GM19328 (cell line): Measurements from ENCODE around the gene UBE3B.
"Not testable (repeated sequence)": the region's sequence is repeated elsewhere in the genome, so short reads cannot be mapped to it uniquely, and the experiment has no call there.

ENCODE experiments used
- ATAC-seq: cut with Tn5 transposase; IDR thresholded peaks from one replicate; pipeline ENCODE4 v1.9.1; 2021; ENCODE audit warnings: mild to moderate bottlenecking, moderate library complexity; ENCODE audit not compliant: unreplicated experiment

Gene UBE3B

GRCh38 chr12:109473526-109474270, 3.7 kb upstream of the UBE3B start:
- not testable (repeated sequence) for ATAC-seq

GRCh38 chr12:109475121-109475520, 2.3 kb upstream of the UBE3B start:
- no peak for ATAC-seq

GRCh38 chr12:109475993-109476806, 1.2 kb upstream of the UBE3B start:
- no peak for ATAC-seq

GRCh38 chr12:109476807-109477184, 638 bp upstream of the UBE3B start:
- ATAC-seq, result no peak

DNA sequence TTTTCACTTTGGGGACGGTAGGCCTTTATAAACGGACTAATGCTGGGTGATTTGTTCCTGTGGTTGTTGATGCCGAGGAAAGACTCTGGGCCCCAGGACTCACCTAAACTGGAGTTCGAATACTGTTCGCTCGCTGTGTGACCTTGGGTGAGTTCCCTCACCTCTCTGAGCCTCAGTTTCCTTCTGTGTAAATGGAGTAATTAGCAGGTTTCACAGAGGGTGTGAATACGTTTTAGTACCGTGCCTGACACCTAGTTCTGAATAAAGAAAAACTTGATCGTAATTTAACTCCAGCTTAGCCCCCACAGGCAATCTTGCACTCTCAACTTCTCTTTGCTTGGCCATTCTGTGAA, 505 bp downstream of the UBE3B start:
- no peak for ATAC-seq

- no peak for ATAC-seq
Measured at GRCh38 chr12:109479761-109480160, 2.3 kb downstream of the UBE3B start.

DNA sequence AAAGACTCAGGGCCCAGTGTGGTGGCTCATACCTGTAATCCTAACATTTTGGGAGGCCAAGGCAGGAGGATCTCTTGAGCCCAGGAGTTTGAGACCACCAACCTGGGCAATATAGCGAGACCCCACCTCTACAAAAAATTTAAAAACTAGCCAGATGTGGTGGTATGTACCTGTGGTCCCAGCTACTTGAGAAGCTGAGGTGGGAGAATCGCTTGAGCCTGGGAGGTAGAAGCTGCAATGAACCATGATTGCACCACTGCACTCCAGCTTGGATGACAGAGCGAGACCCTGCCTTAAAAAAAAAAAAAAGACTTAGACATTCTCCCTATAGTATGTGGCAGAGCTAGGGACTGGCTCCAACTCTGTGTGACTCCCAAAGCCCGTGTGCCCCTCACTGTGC, 2.9 kb downstream of the UBE3B start:
- ATAC-seq, result no peak

DNA sequence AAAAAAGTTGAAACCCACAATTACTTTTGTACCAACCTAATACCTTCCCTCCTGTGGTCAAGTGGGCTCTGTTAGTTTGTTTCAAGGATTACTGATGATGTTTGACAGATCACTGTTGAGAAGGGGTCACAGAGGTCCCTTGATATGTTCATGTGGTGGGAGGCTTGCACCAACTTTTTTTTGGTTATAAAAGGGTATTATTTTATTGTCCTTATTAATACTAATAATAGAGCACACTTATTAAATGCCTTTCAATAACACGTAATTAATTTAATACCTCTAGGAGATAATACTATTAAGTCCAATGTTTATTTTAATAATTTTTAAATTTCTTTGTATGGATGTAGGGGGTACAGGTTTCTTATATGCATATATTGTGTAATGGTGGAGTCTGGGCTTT, 4.4 kb downstream of the UBE3B start:
- no peak for ATAC-seq

DNA sequence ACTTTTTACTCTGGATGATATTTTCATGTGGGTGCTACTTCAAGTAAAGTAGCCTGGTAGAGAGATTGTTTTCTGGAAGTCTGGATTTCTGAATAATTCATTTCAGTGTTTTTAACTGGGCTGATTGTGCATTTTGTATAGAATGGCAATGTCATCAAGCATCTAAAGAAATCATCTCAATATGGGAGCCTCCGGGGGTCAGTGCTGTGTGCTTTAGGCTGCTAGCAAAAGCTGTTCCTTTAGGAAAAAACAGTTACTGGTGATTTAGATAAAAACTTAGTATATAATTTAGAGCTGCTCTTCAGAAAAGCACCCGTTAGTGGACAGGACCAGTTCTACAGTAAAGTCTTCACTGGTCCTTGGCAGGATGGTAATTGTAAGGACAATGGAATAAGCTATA, 5.1 kb downstream of the UBE3B start:
- no peak for ATAC-seq

DNA sequence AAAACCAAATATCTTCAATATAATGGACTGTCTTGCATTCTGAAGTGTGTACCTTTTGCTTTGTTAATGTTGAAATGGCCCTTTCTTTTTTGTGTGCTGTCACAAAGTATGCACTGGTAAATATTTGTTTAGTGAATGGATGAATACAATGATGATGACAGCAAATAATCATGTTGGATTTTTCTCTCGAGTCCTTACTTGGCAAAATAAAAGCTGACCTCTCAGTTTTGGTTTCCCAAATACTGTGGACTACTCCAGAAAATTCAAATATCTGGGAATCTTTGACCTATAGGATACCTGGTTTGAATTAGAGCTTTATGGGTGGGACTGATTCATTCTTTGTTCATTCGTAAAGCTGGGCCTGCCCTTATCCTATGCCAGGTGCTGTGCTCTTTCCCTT, 5.5 kb downstream of the UBE3B start:
- no peak for ATAC-seq

GRCh38 chr12:109483346-109483745, 5.9 kb downstream of the UBE3B start:
- no peak for ATAC-seq

- no peak for ATAC-seq
Measured at GRCh38 chr12:109485201-109485600, 7.8 kb downstream of the UBE3B start.

DNA sequence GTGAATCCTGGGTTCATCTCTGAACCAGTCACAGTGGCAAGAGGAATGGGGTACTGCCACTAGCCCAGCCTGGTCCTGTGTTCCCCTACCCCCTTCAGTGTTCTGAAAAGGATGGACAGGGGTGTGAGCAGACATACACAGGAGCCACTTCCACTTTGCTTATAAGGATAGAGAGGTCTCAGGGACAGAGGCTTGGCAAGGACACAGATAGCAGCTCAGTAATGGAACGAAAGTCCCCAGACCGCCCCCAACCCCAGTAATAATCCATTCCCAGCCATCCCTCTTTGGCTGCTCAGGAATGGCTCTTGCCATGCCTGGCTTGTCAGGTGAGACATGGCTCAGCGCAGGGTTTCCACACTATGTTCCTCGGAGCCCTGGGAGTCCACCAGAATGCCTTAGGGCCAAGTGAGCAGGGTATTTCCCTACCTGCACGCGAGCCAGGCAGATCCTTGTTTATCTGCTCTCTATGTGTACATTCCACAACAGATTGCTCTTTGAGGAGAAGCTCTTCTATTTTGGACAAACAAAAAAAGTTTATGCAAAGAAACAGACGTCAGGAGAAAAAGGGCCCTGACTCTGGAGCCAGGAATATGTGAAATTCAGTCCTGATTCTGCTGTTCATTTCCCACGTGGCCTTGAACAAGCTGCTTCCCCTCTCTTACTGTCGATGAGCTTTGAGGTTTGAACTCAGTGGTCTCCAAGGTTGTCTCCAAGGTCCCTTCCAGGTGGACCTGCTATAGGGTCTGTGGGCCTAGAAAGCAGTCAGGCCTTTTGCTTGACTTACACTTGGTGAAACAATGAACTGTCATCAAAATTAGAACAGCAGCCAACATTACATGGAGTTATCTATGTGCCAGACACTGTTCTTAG, 10.0 kb downstream of the UBE3B start:
- ATAC-seq, result no peak

- ATAC-seq, result no peak
Measured at GRCh38 chr12:109488051-109488665, 10.7 kb downstream of the UBE3B start.

GRCh38 chr12:109489016-109489954, 11.9 kb downstream of the UBE3B start:
- no peak for ATAC-seq

- ATAC-seq, result no peak
Measured at GRCh38 chr12:109489955-109490565, 12.6 kb downstream of the UBE3B start.

- no peak for ATAC-seq
Measured at GRCh38 chr12:109491671-109492070, 14.2 kb downstream of the UBE3B start.

- no peak for ATAC-seq
Measured at GRCh38 chr12:109492371-109492770, 14.9 kb downstream of the UBE3B start.

DNA sequence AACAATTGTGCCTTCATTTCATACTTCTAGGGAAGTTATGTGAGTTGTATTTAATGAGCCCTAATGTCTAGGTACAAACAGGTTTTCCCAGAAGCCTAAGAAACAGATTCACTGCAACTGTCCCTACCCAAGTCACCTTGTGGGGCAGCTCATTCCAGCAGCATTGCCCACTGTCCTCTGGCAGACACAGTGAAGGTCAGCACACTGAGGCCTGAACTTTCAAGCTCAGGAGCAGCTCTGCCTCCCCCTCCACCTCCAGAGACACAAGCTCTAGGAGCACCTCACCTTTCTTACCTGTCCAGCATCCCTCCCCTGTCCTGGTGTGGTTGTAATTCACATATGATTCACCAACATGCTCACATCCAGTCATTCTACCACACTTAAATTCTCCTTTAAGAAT, 15.7 kb downstream of the UBE3B start:
- ATAC-seq, result no peak

GRCh38 chr12:109493938-109494337, 16.5 kb downstream of the UBE3B start:
- no peak for ATAC-seq
